Measurements from ENCODE around the gene CHCHD3.

- TF ChIP-seq RAD21 (IDR thresholded peaks at IDR 0.05; ENCODE audit: low read length) (no peak), POLR2A (IDR thresholded peaks at IDR 0.05; ENCODE audit: low read depth, low read length) (no peak)
- TF ChIP-seq, protein P1, sequence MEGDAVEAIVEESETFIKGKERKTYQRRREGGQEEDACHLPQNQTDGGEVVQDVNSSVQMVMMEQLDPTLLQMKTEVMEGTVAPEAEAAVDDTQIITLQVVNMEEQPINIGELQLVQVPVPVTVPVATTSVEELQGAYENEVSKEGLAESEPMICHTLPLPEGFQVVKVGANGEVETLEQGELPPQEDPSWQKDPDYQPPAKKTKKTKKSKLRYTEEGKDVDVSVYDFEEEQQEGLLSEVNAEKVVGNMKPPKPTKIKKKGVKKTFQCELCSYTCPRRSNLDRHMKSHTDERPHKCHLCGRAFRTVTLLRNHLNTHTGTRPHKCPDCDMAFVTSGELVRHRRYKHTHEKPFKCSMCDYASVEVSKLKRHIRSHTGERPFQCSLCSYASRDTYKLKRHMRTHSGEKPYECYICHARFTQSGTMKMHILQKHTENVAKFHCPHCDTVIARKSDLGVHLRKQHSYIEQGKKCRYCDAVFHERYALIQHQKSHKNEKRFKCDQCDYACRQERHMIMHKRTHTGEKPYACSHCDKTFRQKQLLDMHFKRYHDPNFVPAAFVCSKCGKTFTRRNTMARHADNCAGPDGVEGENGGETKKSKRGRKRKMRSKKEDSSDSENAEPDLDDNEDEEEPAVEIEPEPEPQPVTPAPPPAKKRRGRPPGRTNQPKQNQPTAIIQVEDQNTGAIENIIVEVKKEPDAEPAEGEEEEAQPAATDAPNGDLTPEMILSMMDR (conservative IDR thresholded peaks at IDR 0.05; ENCODE audit: low read depth, low read length), result no peak
Observed at GRCh38 chr7:133021196-133021595, 60.7 kb downstream of the CHCHD3 start.
